ENCODE results near the gene XRCC3. TPM values are rescaled to one million over a fixed set of nuclear protein-coding genes. Genes with fewer than 3 reads are reported as not detected.
A peak's percentile ranks its signal among the peaks of the same experiment; 100 is the strongest.
"Not testable (repeated sequence)": the region's sequence is repeated elsewhere in the genome, so short reads cannot be mapped to it uniquely, and the experiment has no call there.

Gene XRCC3
- polyA plus RNA-seq, 3 donors, result 0.66 to 8.1 (median 2.0) TPM

- H3K79me2 ChIP-seq (ENCODE audit: insufficient read depth, low read length), result peaks cover 6% of the 10 kb centered on the region
- no peak for DNase-seq
- no peak overlapping the region for H3K4me2 ChIP-seq (replicated peaks; ENCODE audit: extremely low read depth, low read length, poor library complexity, severe bottlenecking)
- H4K20me1 ChIP-seq (ENCODE audit: insufficient read depth, low read length), result peaks cover 60% of the 10 kb centered on the region
- Mint-ChIP-seq H3K27ac (no peak overlapping the region), H3K9me3 (peaks cover 0 to 2% (median 0%) of the 10 kb centered on the region in 7 donors), H3K36me3 (peaks cover 61 to 79% of the 10 kb centered on the region in 2 donors), H3K4me3 (no peak overlapping the region), H3K4me1 (peaks cover 12% of the 10 kb centered on the region), H3K27me3 (ENCODE audit: low read depth in 3 of 3) (peaks cover 0 to 1% (median 0%) of the 10 kb centered on the region in 3 donors)
- H3K27me3 ChIP-seq (ENCODE audit: control insufficient read depth in 2 of 2, insufficient read depth in 2 of 2, low read length in 2 of 2), result no peaks in the 10 kb centered on the region
- no peak for TF ChIP-seq CTCF (IDR thresholded peaks at IDR 0.05)
- H3K9me3 ChIP-seq (replicated peaks in 1 of 2; ENCODE audit: control insufficient read depth in 1 of 2, insufficient read depth in 1 of 2, low read length in 2 of 2), result no peaks in the 10 kb centered on the region
- WGBS (ENCODE audit: insufficient coverage), result 98% methylated on average over 12 of the region's 17 CpGs
- no peaks in the 10 kb centered on the region for H3K4me1 ChIP-seq (ENCODE audit: control insufficient read depth in 1 of 2, insufficient read depth in 2 of 2, low read length in 2 of 2)
- peaks cover 75 to 92% of the 10 kb centered on the region in 2 donors for H3K36me3 ChIP-seq (replicated peaks in 1 of 2; ENCODE audit: control insufficient read depth in 1 of 2, insufficient read depth in 2 of 2, low read length in 2 of 2)
- H3K9ac ChIP-seq (ENCODE audit: insufficient read depth, low read length, poor library complexity, severe bottlenecking), result no peak overlapping the region
- no peak overlapping the region for H3K4me3 ChIP-seq (replicated peaks in 1 of 3; ENCODE audit: low read depth in 2 of 3, low read length in 3 of 3)
- no peak overlapping the region for H2AFZ ChIP-seq (ENCODE audit: insufficient read depth, low read depth, low read length, poor library complexity, severe bottlenecking)
- intact Hi-C loops (cut with micrococcal nuclease), result no loop called here
- no peak overlapping the region for H3K27ac ChIP-seq (ENCODE audit: low read depth in 1 of 2, low read length in 2 of 2)
Measured at GRCh38 chr14:103692159-103692558, 23.1 kb downstream of the XRCC3 start.

- peaks cover 66 to 79% of the 10 kb centered on the region in 2 donors for H3K36me3 Mint-ChIP-seq
- H3K4me3 Mint-ChIP-seq; intact Hi-C loops (cut with micrococcal nuclease); H3K9ac ChIP-seq (ENCODE audit: insufficient read depth, low read length, poor library complexity, severe bottlenecking); H3K9me3 Mint-ChIP-seq; H3K79me2 ChIP-seq (ENCODE audit: insufficient read depth, low read length); H3K4me1 ChIP-seq (ENCODE audit: control insufficient read depth in 1 of 2, insufficient read depth in 2 of 2, low read length in 2 of 2); H3K27ac ChIP-seq (ENCODE audit: low read depth in 1 of 2, low read length in 2 of 2); H3K27me3 Mint-ChIP-seq (ENCODE audit: low read depth in 3 of 3); H3K4me2 ChIP-seq (replicated peaks; ENCODE audit: extremely low read depth, low read length, poor library complexity, severe bottlenecking); H3K27me3 ChIP-seq (ENCODE audit: control insufficient read depth in 2 of 2, insufficient read depth in 2 of 2, low read length in 2 of 2); H3K9me3 ChIP-seq (replicated peaks in 1 of 2; ENCODE audit: control insufficient read depth in 1 of 2, insufficient read depth in 1 of 2, low read length in 2 of 2); H3K4me3 ChIP-seq (replicated peaks in 1 of 3; ENCODE audit: low read depth in 2 of 3, low read length in 3 of 3); DNase-seq; H2AFZ ChIP-seq (ENCODE audit: insufficient read depth, low read depth, low read length, poor library complexity, severe bottlenecking): not testable (repeated sequence)
- peaks cover 11% of the 10 kb centered on the region for H3K4me1 Mint-ChIP-seq
- WGBS (ENCODE audit: insufficient coverage), result 100% methylated on average over 3 of the region's 5 CpGs
- H4K20me1 ChIP-seq (ENCODE audit: insufficient read depth, low read length), result peaks cover 55% of the 10 kb centered on the region
- peak overlapping the region in 2 of 7 donors; percentile 8 to 15 for H3K27ac Mint-ChIP-seq
- peaks cover 78 to 92% of the 10 kb centered on the region in 2 donors for H3K36me3 ChIP-seq (replicated peaks in 1 of 2; ENCODE audit: control insufficient read depth in 1 of 2, insufficient read depth in 2 of 2, low read length in 2 of 2)
Measured at GRCh38 chr14:103691655-103692054, 23.6 kb downstream of the XRCC3 start.
